ENCODE measurements around the gene SRC. TPM values are rescaled to one million over a fixed set of nuclear protein-coding genes. Genes with fewer than 3 reads are reported as not detected.
"Not testable (repeated sequence)": the region's sequence is repeated elsewhere in the genome, so short reads cannot be mapped to it uniquely, and the experiment has no call there.

Gene SRC
- total RNA-seq, 1 donor from 2014 or later: 1.4 TPM

- no peak for DNase-seq (ENCODE audit: low read depth in 2 of 2)
Measured at GRCh38 chr20:37362821-37363220, 16.9 kb downstream of the SRC start.

GRCh38 chr20:37363221-37364012, 17.5 kb downstream of the SRC start:
- DNase-seq (ENCODE audit: low read depth in 2 of 2): no peak

- no peak for DNase-seq (ENCODE audit: low read depth in 2 of 2)
Measured at GRCh38 chr20:37364013-37364926, 18.3 kb downstream of the SRC start.

GRCh38 chr20:37364927-37365272, 19.0 kb downstream of the SRC start:
- DNase-seq (ENCODE audit: low read depth in 2 of 2): no peak

- no peak for DNase-seq (ENCODE audit: low read depth in 2 of 2)
Measured at GRCh38 chr20:37365760-37366638, 20.1 kb downstream of the SRC start.

- no peak for DNase-seq (ENCODE audit: low read depth in 2 of 2)
Measured at GRCh38 chr20:37366743-37367142, 20.8 kb downstream of the SRC start.

- DNase-seq (ENCODE audit: low read depth in 2 of 2): no peak
Measured at GRCh38 chr20:37369846-37370245, 23.9 kb downstream of the SRC start.

GRCh38 chr20:37371845-37372244, 25.9 kb downstream of the SRC start:
- not testable (repeated sequence) for DNase-seq (ENCODE audit: low read depth in 2 of 2)

- no peak for DNase-seq (ENCODE audit: low read depth in 2 of 2)
Measured at GRCh38 chr20:37372441-37372840, 26.5 kb downstream of the SRC start.

- no peak for DNase-seq (ENCODE audit: low read depth in 2 of 2)
Measured at GRCh38 chr20:37373020-37373598, 27.2 kb downstream of the SRC start.

- no peak for DNase-seq (ENCODE audit: low read depth in 2 of 2)
Measured at GRCh38 chr20:37375227-37375626, 29.3 kb downstream of the SRC start.

- DNase-seq (ENCODE audit: low read depth in 2 of 2): no peak
Measured at GRCh38 chr20:37376324-37376723, 30.4 kb downstream of the SRC start.

- DNase-seq (ENCODE audit: low read depth in 2 of 2): no peak
Measured at GRCh38 chr20:37376791-37377190, 30.9 kb downstream of the SRC start.

- no peak for DNase-seq (ENCODE audit: low read depth in 2 of 2)
Measured at GRCh38 chr20:37377346-37378081, 31.6 kb downstream of the SRC start.

- DNase-seq (ENCODE audit: low read depth in 2 of 2): no peak
Measured at GRCh38 chr20:37378420-37378784, 32.5 kb downstream of the SRC start.

GRCh38 chr20:37378785-37379598, 33.1 kb downstream of the SRC start:
- DNase-seq (ENCODE audit: low read depth in 2 of 2): peak; percentile 10 to 81

GRCh38 chr20:37379967-37380828, 34.3 kb downstream of the SRC start:
- DNase-seq (ENCODE audit: low read depth in 2 of 2): no peak

GRCh38 chr20:37380864-37381579, 35.1 kb downstream of the SRC start:
- DNase-seq (ENCODE audit: low read depth in 2 of 2): no peak
